ENCODE measurements around the gene RHBDL3. TPM values are rescaled to one million over a fixed set of nuclear protein-coding genes. Genes with fewer than 3 reads are reported as not detected.

RHBDL3 gene
- total RNA-seq, 1 experiment from 2014 or later = 13.2 TPM

- H3K27ac Mint-ChIP-seq = 0 out of 2 replicates have a peak overlapping the region, but pooled peaks have one; percentile 16
- H3K4me1 Mint-ChIP-seq = peaks cover 42% of the 10 kb centered on the region
- peak overlapping the region; percentile 36; the same call in 1 of the 2 replicates for H3K4me3 Mint-ChIP-seq
- ChIA-PET CTCF (interaction anchor here (0.7 to 2.5 kb wide), 8 partner anchors 13 to 133 kb away, joined by 3 to 12 read pairs (median 4); partner anchors contain the start of gene PSMD11), POLR2A (interaction anchor here (1.2 to 1.3 kb wide), 2 partner anchors 9 to 18 kb away, joined by 3 to 5 read pairs; no protein-coding TSS in a partner anchor)
- TF ChIP-seq KAT7 (CRISPR knock-in tag; IDR thresholded peaks at IDR 0.05; ENCODE audit: borderline replicate concordance) = no peak
- no peak for TF ChIP-seq AR (CRISPR knock-in tag; IDR thresholded peaks at IDR 0.05)
- TF ChIP-seq ZNF416 (CRISPR knock-in tag; IDR thresholded peaks at IDR 0.05) = peak; percentile 60; the same call in 1 of the 2 replicates
- DNase-seq (ENCODE audit: low spot score) (no peak), ATAC-seq (peak; percentile 50)
- H3K27me3 Mint-ChIP-seq (ENCODE audit: low read depth) = no peaks in the 10 kb centered on the region
- 0 out of 2 replicates have a peak, but pooled peaks cover 2% of the 10 kb centered on the region for H3K36me3 Mint-ChIP-seq
- no peaks in the 10 kb centered on the region for H3K9me3 Mint-ChIP-seq
These were observed 45.5 kb downstream of the RHBDL3 start for GRCh38 chr17:32311028-32311536.

GRCh38 chr17:32314636-32315035 lies 49.0 kb downstream of the RHBDL3 start:
- peaks cover 30% of the 10 kb centered on the region for H3K4me1 Mint-ChIP-seq
- CTCF ChIA-PET = no interaction called here
- H3K27ac Mint-ChIP-seq = no peak overlapping the region
- no peaks in the 10 kb centered on the region for H3K27me3 Mint-ChIP-seq (ENCODE audit: low read depth)
- no peak overlapping the region for H3K4me3 Mint-ChIP-seq
- POLR2A ChIA-PET = no interaction called here
- ATAC-seq (no peak), DNase-seq (ENCODE audit: low spot score) (no peak)
- no peaks in the 10 kb centered on the region for H3K36me3 Mint-ChIP-seq
- H3K9me3 Mint-ChIP-seq = no peaks in the 10 kb centered on the region
- TF ChIP-seq ZNF281 (CRISPR knock-in tag; IDR thresholded peaks at IDR 0.05) (no peak), MAX (CRISPR knock-in tag; IDR thresholded peaks at IDR 0.05) (no peak), SP1 (CRISPR knock-in tag; conservative IDR thresholded peaks at IDR 0.05) (no peak), TCF7 (CRISPR knock-in tag; IDR thresholded peaks at IDR 0.05; ENCODE audit: low read depth) (no peak), ARID4B (CRISPR knock-in tag; IDR thresholded peaks at IDR 0.05; ENCODE audit: borderline replicate concordance) (no peak), NR3C1 (CRISPR knock-in tag; conservative IDR thresholded peaks at IDR 0.05; ENCODE audit: low read depth) (no peak), USF1 (CRISPR knock-in tag; IDR thresholded peaks at IDR 0.05) (no peak), ZBTB43 (CRISPR knock-in tag; IDR thresholded peaks at IDR 0.05) (no peak), PRRX2 (CRISPR knock-in tag; IDR thresholded peaks at IDR 0.05) (no peak), MYBL2 (CRISPR knock-in tag; IDR thresholded peaks at IDR 0.05) (no peak), TEAD1 (CRISPR knock-in tag; IDR thresholded peaks at IDR 0.05) (no peak), AR (CRISPR knock-in tag; IDR thresholded peaks at IDR 0.05) (no peak)
